ENCODE data around the gene GK. TPM values are rescaled to one million over a fixed set of nuclear protein-coding genes. Genes with fewer than 3 reads are reported as not detected.
"Not testable (repeated sequence)": the region's sequence is repeated elsewhere in the genome, so short reads cannot be mapped to it uniquely, and the experiment has no call there.

The GK gene
- total RNA-seq, 1 donor from 2014 or later, result 4.7 TPM

- Histone ChIP-seq H3K9ac (ENCODE audit: low read depth in 1 of 3, low read length in 3 of 3) (no peak overlapping the region), H3K36me3 (ENCODE audit: control insufficient read depth in 3 of 3, insufficient read depth in 3 of 3, low read length in 3 of 3) (peaks cover 0 to 3% (median 0%) of the 10 kb centered on the region in 3 donors), H3K9me3 (ENCODE audit: control insufficient read depth in 3 of 3, low read length in 3 of 3) (no peaks in the 10 kb centered on the region), H3K4me3 (ENCODE audit: low read length in 3 of 3) (no peak overlapping the region), H3K27me3 (ENCODE audit: control insufficient read depth in 3 of 3, insufficient read depth in 3 of 3, low read length in 3 of 3) (no peaks in the 10 kb centered on the region), H3K27ac (ENCODE audit: low read depth, low read length) (no peak overlapping the region), H3K4me1 (ENCODE audit: control insufficient read depth in 3 of 3, insufficient read depth in 3 of 3, low read length in 3 of 3) (no peaks in the 10 kb centered on the region)
Measured at GRCh38 chrX:30666094-30666493, 12.9 kb downstream of the GK start.

- Histone ChIP-seq H3K4me1 (ENCODE audit: control insufficient read depth in 3 of 3, insufficient read depth in 3 of 3, low read length in 3 of 3) (no peaks in the 10 kb centered on the region), H3K4me3 (ENCODE audit: low read length in 3 of 3) (no peak overlapping the region), H3K9me3 (ENCODE audit: control insufficient read depth in 3 of 3, low read length in 3 of 3) (no peaks in the 10 kb centered on the region)
Measured at GRCh38 chrX:30668581-30668980, 15.4 kb downstream of the GK start.

GRCh38 chrX:30671189-30671588, 18.0 kb downstream of the GK start:
- not testable (repeated sequence) for H3K9me3 ChIP-seq (ENCODE audit: control insufficient read depth in 3 of 3, low read length in 3 of 3); H3K27ac ChIP-seq (ENCODE audit: low read depth, low read length); H3K36me3 ChIP-seq (ENCODE audit: control insufficient read depth in 3 of 3, insufficient read depth in 3 of 3, low read length in 3 of 3); H3K27me3 ChIP-seq (ENCODE audit: control insufficient read depth in 3 of 3, insufficient read depth in 3 of 3, low read length in 3 of 3); H3K4me1 ChIP-seq (ENCODE audit: control insufficient read depth in 3 of 3, insufficient read depth in 3 of 3, low read length in 3 of 3); H3K9ac ChIP-seq (ENCODE audit: low read depth in 1 of 3, low read length in 3 of 3); H3K4me3 ChIP-seq (ENCODE audit: low read length in 3 of 3)

More at GRCh38 chrX:30668581-30668980, 15.4 kb downstream of the GK start:
- H3K27me3 ChIP-seq (ENCODE audit: control insufficient read depth in 3 of 3, insufficient read depth in 3 of 3, low read length in 3 of 3), result no peaks in the 10 kb centered on the region
- no peak overlapping the region for H3K9ac ChIP-seq (ENCODE audit: low read depth in 1 of 3, low read length in 3 of 3)
- H3K36me3 ChIP-seq (ENCODE audit: control insufficient read depth in 3 of 3, insufficient read depth in 3 of 3, low read length in 3 of 3), result peaks cover 0 to 3% (median 0%) of the 10 kb centered on the region in 3 donors
- H3K27ac ChIP-seq (ENCODE audit: low read depth, low read length), result no peak overlapping the region

- Histone ChIP-seq H3K36me3 (ENCODE audit: control insufficient read depth in 3 of 3, insufficient read depth in 3 of 3, low read length in 3 of 3) (peaks cover 0 to 3% (median 0%) of the 10 kb centered on the region in 3 donors), H3K4me1 (ENCODE audit: control insufficient read depth in 3 of 3, insufficient read depth in 3 of 3, low read length in 3 of 3) (no peaks in the 10 kb centered on the region), H3K9me3 (ENCODE audit: control insufficient read depth in 3 of 3, low read length in 3 of 3) (no peaks in the 10 kb centered on the region), H3K4me3 (ENCODE audit: low read length in 3 of 3) (no peak overlapping the region), H3K9ac (ENCODE audit: low read depth in 1 of 3, low read length in 3 of 3) (no peak overlapping the region), H3K27me3 (ENCODE audit: control insufficient read depth in 3 of 3, insufficient read depth in 3 of 3, low read length in 3 of 3) (no peaks in the 10 kb centered on the region), H3K27ac (ENCODE audit: low read depth, low read length) (no peak overlapping the region)
Measured at GRCh38 chrX:30673127-30673796, 20.0 kb downstream of the GK start.

- no peak overlapping the region for H3K4me3 ChIP-seq (ENCODE audit: low read length in 3 of 3)
- no peaks in the 10 kb centered on the region for H3K9me3 ChIP-seq (ENCODE audit: control insufficient read depth in 3 of 3, low read length in 3 of 3)
Measured at GRCh38 chrX:30673884-30674598, 20.8 kb downstream of the GK start.

GRCh38 chrX:30674799-30675198, 21.6 kb downstream of the GK start:
- Histone ChIP-seq H3K4me3 (ENCODE audit: low read length in 3 of 3) (no peak overlapping the region), H3K9ac (ENCODE audit: low read depth in 1 of 3, low read length in 3 of 3) (no peak overlapping the region), H3K36me3 (ENCODE audit: control insufficient read depth in 3 of 3, insufficient read depth in 3 of 3, low read length in 3 of 3) (peaks cover 0 to 3% (median 0%) of the 10 kb centered on the region in 3 donors), H3K4me1 (ENCODE audit: control insufficient read depth in 3 of 3, insufficient read depth in 3 of 3, low read length in 3 of 3) (no peaks in the 10 kb centered on the region), H3K27ac (ENCODE audit: low read depth, low read length) (no peak overlapping the region), H3K27me3 (ENCODE audit: control insufficient read depth in 3 of 3, insufficient read depth in 3 of 3, low read length in 3 of 3) (no peaks in the 10 kb centered on the region), H3K9me3 (ENCODE audit: control insufficient read depth in 3 of 3, low read length in 3 of 3) (no peaks in the 10 kb centered on the region)

More at GRCh38 chrX:30673884-30674598, 20.8 kb downstream of the GK start:
- Histone ChIP-seq H3K36me3 (ENCODE audit: control insufficient read depth in 3 of 3, insufficient read depth in 3 of 3, low read length in 3 of 3) (peaks cover 0 to 3% (median 0%) of the 10 kb centered on the region in 3 donors), H3K27me3 (ENCODE audit: control insufficient read depth in 3 of 3, insufficient read depth in 3 of 3, low read length in 3 of 3) (no peaks in the 10 kb centered on the region), H3K27ac (ENCODE audit: low read depth, low read length) (no peak overlapping the region), H3K9ac (ENCODE audit: low read depth in 1 of 3, low read length in 3 of 3) (no peak overlapping the region), H3K4me1 (ENCODE audit: control insufficient read depth in 3 of 3, insufficient read depth in 3 of 3, low read length in 3 of 3) (no peaks in the 10 kb centered on the region)

- H3K36me3 ChIP-seq (ENCODE audit: control insufficient read depth in 3 of 3, insufficient read depth in 3 of 3, low read length in 3 of 3), result no peaks in the 10 kb centered on the region
- H3K4me3 ChIP-seq (ENCODE audit: low read length in 3 of 3), result no peak overlapping the region
- H3K4me1 ChIP-seq (ENCODE audit: control insufficient read depth in 3 of 3, insufficient read depth in 3 of 3, low read length in 3 of 3), result no peaks in the 10 kb centered on the region
- H3K9me3 ChIP-seq (ENCODE audit: control insufficient read depth in 3 of 3, low read length in 3 of 3), result no peaks in the 10 kb centered on the region
- H3K9ac ChIP-seq (ENCODE audit: low read depth in 1 of 3, low read length in 3 of 3), result no peak overlapping the region
- H3K27me3 ChIP-seq (ENCODE audit: control insufficient read depth in 3 of 3, insufficient read depth in 3 of 3, low read length in 3 of 3), result no peaks in the 10 kb centered on the region
- H3K27ac ChIP-seq (ENCODE audit: low read depth, low read length), result no peak overlapping the region
Measured at GRCh38 chrX:30679369-30679768, 26.1 kb downstream of the GK start.

- Histone ChIP-seq H3K4me3 (ENCODE audit: low read length in 3 of 3) (no peak overlapping the region), H3K9me3 (ENCODE audit: control insufficient read depth in 3 of 3, low read length in 3 of 3) (no peaks in the 10 kb centered on the region), H3K9ac (ENCODE audit: low read depth in 1 of 3, low read length in 3 of 3) (no peak overlapping the region), H3K36me3 (ENCODE audit: control insufficient read depth in 3 of 3, insufficient read depth in 3 of 3, low read length in 3 of 3) (no peaks in the 10 kb centered on the region), H3K4me1 (ENCODE audit: control insufficient read depth in 3 of 3, insufficient read depth in 3 of 3, low read length in 3 of 3) (no peaks in the 10 kb centered on the region), H3K27me3 (ENCODE audit: control insufficient read depth in 3 of 3, insufficient read depth in 3 of 3, low read length in 3 of 3) (no peaks in the 10 kb centered on the region), H3K27ac (ENCODE audit: low read depth, low read length) (no peak overlapping the region)
Measured at GRCh38 chrX:30680618-30681017, 27.4 kb downstream of the GK start.

GRCh38 chrX:30688641-30689040, 35.4 kb downstream of the GK start:
- no peak overlapping the region for H3K4me3 ChIP-seq (ENCODE audit: low read length in 3 of 3)

GRCh38 chrX:30689116-30689515, 35.9 kb downstream of the GK start:
- Histone ChIP-seq H3K9ac (ENCODE audit: low read depth in 1 of 3, low read length in 3 of 3) (no peak overlapping the region), H3K27ac (ENCODE audit: low read depth, low read length) (no peak overlapping the region), H3K36me3 (ENCODE audit: control insufficient read depth in 3 of 3, insufficient read depth in 3 of 3, low read length in 3 of 3) (no peaks in the 10 kb centered on the region), H3K9me3 (ENCODE audit: control insufficient read depth in 3 of 3, low read length in 3 of 3) (no peaks in the 10 kb centered on the region), H3K4me1 (ENCODE audit: control insufficient read depth in 3 of 3, insufficient read depth in 3 of 3, low read length in 3 of 3) (no peaks in the 10 kb centered on the region), H3K4me3 (ENCODE audit: low read length in 3 of 3) (no peak overlapping the region), H3K27me3 (ENCODE audit: control insufficient read depth in 3 of 3, insufficient read depth in 3 of 3, low read length in 3 of 3) (no peaks in the 10 kb centered on the region)

More at GRCh38 chrX:30688641-30689040, 35.4 kb downstream of the GK start:
- Histone ChIP-seq H3K36me3 (ENCODE audit: control insufficient read depth in 3 of 3, insufficient read depth in 3 of 3, low read length in 3 of 3) (no peaks in the 10 kb centered on the region), H3K9ac (ENCODE audit: low read depth in 1 of 3, low read length in 3 of 3) (no peak overlapping the region), H3K9me3 (ENCODE audit: control insufficient read depth in 3 of 3, low read length in 3 of 3) (no peaks in the 10 kb centered on the region), H3K27ac (ENCODE audit: low read depth, low read length) (no peak overlapping the region), H3K4me1 (ENCODE audit: control insufficient read depth in 3 of 3, insufficient read depth in 3 of 3, low read length in 3 of 3) (no peaks in the 10 kb centered on the region), H3K27me3 (ENCODE audit: control insufficient read depth in 3 of 3, insufficient read depth in 3 of 3, low read length in 3 of 3) (no peaks in the 10 kb centered on the region)

All from skeletal muscle tissue (tissue), 4 donors.